Endothelial cell (in vitro differentiated cells): ENCODE data around the gene APPL2. TPM values are rescaled to one million over a fixed set of nuclear protein-coding genes. Genes with fewer than 3 reads are reported as not detected.

Experiments used
- DNase-seq: peaks from one replicate; pipeline ENCODE4 v3.0.0; 2021; ENCODE audit warnings: low spot score
- H3K27ac Mint-ChIP-seq: one replicate; pipeline ENCODE4 v1.8.0; 2021; ENCODE audit warnings: mixed read lengths, inconsistent platforms; ENCODE audit not compliant: unreplicated experiment
- H3K27me3 Mint-ChIP-seq: one replicate; pipeline ENCODE4 v1.8.0; 2021; ENCODE audit warnings: mild to moderate bottlenecking, moderate library complexity, mixed read lengths, inconsistent platforms; ENCODE audit not compliant: unreplicated experiment
- H3K36me3 Mint-ChIP-seq: one replicate; pipeline ENCODE4 v1.8.0; 2021; ENCODE audit warnings: mild to moderate bottlenecking, low read depth, mixed read lengths, inconsistent platforms; ENCODE audit not compliant: unreplicated experiment
- H3K4me1 Mint-ChIP-seq: one replicate; pipeline ENCODE4 v1.8.0; 2021; ENCODE audit warnings: mild to moderate bottlenecking, mixed read lengths, inconsistent platforms; ENCODE audit not compliant: unreplicated experiment
- H3K4me3 Mint-ChIP-seq: one replicate; pipeline ENCODE4 v1.8.0; 2021; ENCODE audit warnings: mild to moderate bottlenecking, mixed read lengths, inconsistent platforms; ENCODE audit not compliant: unreplicated experiment
- H3K9me3 Mint-ChIP-seq: one replicate; pipeline ENCODE4 v1.8.0; 2021; ENCODE audit warnings: mixed read lengths, inconsistent platforms; ENCODE audit not compliant: unreplicated experiment
- total RNA-seq: library from RNA; stranded (reverse); fragmentation: NEBNext Ultra II Directional; extraction: Animal tissue kit (Norgen Biotek cat#: 25700); gene quantifications from one replicate; pipeline ENCODE4 v1.2.1, GENCODE V29; 2021; ENCODE audit not compliant: unreplicated experiment
- TF ChIP-seq, protein P1 (sequence below): fragments of 200-600 bp; sonication (generic); IDR thresholded peaks from one replicate; pipeline ENCODE4 v1.5.0; 2021; ENCODE audit warnings: antibody characterized with exemption; ENCODE audit not compliant: unreplicated experiment

Gene APPL2
- total RNA-seq, 1 donor from 2014 or later, result 44.7 TPM

DNA sequence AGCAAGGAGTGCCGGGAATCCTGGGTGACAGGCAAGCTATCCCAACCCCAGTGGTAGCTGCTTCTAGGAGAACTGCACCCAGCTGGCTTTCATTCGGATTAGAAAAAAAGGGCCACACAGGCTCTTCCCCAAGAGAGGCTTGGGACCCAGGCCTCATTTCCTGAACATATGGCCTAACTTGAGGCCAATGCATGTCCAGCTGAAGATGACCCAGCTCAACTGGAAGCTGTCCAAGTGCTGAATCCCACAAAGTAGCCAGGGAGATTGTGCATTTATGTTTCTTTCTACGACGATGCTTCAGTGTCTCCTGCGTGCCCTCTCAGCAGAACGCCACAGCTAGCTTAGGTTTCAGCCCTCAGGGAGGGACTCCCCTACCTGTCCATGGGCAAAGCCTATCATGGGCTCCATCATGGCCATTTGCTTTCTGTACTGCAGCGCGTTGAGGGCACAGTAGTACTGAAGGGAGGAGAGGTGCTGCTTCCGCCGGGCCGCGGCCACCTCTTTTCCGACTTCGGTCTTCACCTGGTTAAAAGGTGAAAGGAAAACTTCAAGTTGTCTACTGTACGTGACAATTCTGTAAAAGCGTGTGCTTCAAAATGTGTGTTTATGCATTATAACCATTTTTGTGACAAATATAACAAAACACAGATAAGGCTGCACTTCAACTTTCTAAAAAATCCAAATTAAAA, 29.1 kb downstream of the APPL2 start:
- peaks cover 49% of the 10 kb centered on the region for H3K36me3 Mint-ChIP-seq
- TF ChIP-seq, protein P1, sequence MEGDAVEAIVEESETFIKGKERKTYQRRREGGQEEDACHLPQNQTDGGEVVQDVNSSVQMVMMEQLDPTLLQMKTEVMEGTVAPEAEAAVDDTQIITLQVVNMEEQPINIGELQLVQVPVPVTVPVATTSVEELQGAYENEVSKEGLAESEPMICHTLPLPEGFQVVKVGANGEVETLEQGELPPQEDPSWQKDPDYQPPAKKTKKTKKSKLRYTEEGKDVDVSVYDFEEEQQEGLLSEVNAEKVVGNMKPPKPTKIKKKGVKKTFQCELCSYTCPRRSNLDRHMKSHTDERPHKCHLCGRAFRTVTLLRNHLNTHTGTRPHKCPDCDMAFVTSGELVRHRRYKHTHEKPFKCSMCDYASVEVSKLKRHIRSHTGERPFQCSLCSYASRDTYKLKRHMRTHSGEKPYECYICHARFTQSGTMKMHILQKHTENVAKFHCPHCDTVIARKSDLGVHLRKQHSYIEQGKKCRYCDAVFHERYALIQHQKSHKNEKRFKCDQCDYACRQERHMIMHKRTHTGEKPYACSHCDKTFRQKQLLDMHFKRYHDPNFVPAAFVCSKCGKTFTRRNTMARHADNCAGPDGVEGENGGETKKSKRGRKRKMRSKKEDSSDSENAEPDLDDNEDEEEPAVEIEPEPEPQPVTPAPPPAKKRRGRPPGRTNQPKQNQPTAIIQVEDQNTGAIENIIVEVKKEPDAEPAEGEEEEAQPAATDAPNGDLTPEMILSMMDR, result no peak
- H3K27ac Mint-ChIP-seq, result no peak overlapping the region
- no peaks in the 10 kb centered on the region for H3K9me3 Mint-ChIP-seq
- peaks cover 5% of the 10 kb centered on the region for H3K27me3 Mint-ChIP-seq
- peak overlapping the region; percentile 21 for H3K4me3 Mint-ChIP-seq
- peaks cover 2% of the 10 kb centered on the region for H3K4me1 Mint-ChIP-seq
- no peak for DNase-seq

DNA sequence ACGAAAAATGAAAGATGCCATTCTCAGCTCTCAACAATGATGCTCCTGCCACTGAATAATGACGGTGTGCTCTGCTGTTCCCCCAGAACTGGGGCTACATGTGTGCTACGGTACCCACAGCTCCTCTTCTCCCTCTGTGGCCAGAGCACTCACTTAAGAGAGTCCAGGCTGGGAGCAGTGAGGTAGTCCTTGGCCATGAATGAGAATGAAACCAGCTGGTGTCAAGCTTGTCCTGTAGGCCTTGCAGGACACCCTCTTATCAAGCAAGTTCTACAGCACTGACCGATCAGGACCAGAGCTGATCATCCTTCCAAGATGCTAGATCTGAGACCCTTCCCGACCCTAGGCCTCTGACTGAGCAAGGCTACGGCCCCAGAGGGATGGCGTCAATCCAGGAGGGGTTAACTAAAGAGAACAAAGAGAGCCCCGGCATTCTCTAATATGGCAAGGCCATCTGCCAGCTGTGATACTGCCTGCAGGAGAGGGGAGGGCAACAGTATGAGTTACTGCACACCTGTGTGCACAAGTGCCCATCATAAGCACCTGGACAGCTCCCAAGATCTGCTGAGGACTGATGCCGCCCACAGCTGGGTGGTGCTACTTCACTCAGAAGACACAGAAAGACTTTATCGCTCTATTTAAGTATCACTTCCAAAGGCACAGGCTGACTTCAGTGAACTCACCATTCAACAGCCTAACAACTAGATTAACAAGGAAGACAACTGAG, 30.5 kb downstream of the APPL2 start:
- Mint-ChIP-seq H3K27ac (no peak overlapping the region), H3K9me3 (no peaks in the 10 kb centered on the region), H3K27me3 (peaks cover 6% of the 10 kb centered on the region), H3K4me3 (peak overlapping the region; percentile 37), H3K36me3 (peaks cover 54% of the 10 kb centered on the region), H3K4me1 (peaks cover 15% of the 10 kb centered on the region)
- TF ChIP-seq, protein P1, result no peak
- no peak for DNase-seq

DNA sequence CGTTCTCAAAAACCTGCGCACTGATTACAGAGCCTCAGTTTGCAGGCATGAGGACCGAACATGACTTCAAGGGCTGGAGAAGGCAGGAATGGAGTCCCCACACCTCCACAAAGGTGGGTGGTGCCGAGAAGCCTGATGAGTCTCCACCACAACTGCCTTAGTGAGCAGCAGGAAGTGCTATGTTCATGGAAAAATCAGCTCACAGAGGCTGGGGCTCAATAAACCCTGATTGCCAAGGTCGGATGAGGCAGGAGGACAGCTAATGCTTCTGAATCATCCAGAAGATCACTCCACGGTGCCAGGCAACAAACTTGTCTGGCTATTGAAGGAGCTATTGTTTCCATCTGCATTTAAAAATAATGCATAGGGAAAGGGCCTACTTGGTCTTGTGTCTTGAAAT, 31.1 kb downstream of the APPL2 start:
- H3K4me1 Mint-ChIP-seq, result peaks cover 21% of the 10 kb centered on the region
- peaks cover 54% of the 10 kb centered on the region for H3K36me3 Mint-ChIP-seq
- H3K9me3 Mint-ChIP-seq, result no peaks in the 10 kb centered on the region
- TF ChIP-seq, protein P1, result no peak
- H3K4me3 Mint-ChIP-seq, result no peak overlapping the region
- no peak for DNase-seq
- H3K27ac Mint-ChIP-seq, result no peak overlapping the region
- peaks cover 6% of the 10 kb centered on the region for H3K27me3 Mint-ChIP-seq

DNA sequence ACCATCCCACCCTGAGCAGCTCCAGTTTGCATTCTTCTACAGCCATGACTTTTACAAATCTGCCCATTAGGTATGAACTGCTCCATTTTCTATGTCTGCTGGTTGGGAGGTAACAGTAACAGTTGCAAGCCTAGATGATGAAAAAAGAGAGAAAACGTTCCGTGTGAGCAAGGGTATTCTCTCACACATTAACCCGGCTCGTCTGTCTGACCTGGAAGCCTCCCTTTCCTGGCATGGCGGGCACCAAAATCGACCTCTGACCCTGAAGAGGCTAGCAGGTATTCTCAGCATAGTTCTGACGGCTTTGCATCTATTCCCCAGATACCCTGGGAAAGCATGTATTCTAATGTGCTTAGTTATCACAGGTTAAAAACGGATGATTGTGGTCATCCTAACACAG, 31.8 kb downstream of the APPL2 start:
- Mint-ChIP-seq H3K4me3 (no peak overlapping the region), H3K36me3 (peaks cover 52% of the 10 kb centered on the region), H3K9me3 (no peaks in the 10 kb centered on the region), H3K4me1 (peaks cover 25% of the 10 kb centered on the region), H3K27ac (no peak overlapping the region), H3K27me3 (peaks cover 7% of the 10 kb centered on the region)
- TF ChIP-seq, protein P1, result no peak
- DNase-seq, result no peak

DNA sequence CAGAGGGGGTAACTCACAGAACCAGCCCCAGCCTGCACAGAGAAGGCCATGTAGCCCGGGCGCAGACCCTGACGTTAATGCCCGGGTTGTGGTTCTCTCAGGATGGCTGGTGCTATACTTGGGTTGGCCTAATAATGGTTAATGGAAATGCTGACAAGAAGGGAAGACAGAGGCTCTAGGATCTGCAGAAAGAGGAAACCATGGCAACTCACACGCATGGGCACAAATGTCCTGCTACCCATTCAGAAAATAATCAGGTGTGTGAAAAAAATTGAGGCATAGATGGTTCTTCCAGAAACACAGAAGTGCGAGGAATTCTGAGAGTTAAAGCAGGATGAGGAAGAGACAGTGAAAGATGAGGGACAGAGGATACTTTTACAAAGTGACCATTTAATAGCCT, 33.8 kb downstream of the APPL2 start:
- Mint-ChIP-seq H3K27me3 (peaks cover 17% of the 10 kb centered on the region), H3K4me1 (peaks cover 25% of the 10 kb centered on the region), H3K36me3 (peaks cover 47% of the 10 kb centered on the region), H3K27ac (no peak overlapping the region), H3K9me3 (no peaks in the 10 kb centered on the region), H3K4me3 (no peak overlapping the region)
- DNase-seq, result no peak
- TF ChIP-seq, protein P1, result no peak
